ENCODE measurements around the gene PSMA2. TPM values are rescaled to one million over a fixed set of nuclear protein-coding genes. Genes with fewer than 3 reads are reported as not detected.

Gene PSMA2
- total and polyA plus RNA-seq, 2 experiments from 2014 or later, result 118 to 213 TPM

GRCh38 chr7:42911454-42912447 lies 20.2 kb downstream of the PSMA2 start, which contains the start of gene C7orf25:
C7orf25 (minus strand) TSS chr7:42912070; CDS start chr7:42910900, 1,170 bp downstream.
- Histone ChIP-seq H3K9me3 (ENCODE audit: low read depth) (no peaks in the 10 kb centered on the region), H2AFZ (peak within 1 kb of the TSS; percentile 83), H3K9me2 (replicated peaks; ENCODE audit: insufficient read depth) (no peaks in the 10 kb centered on the region), H3K4me1 (ENCODE audit: insufficient read depth) (peaks cover 25% of the 10 kb centered on the region), H3K36me3 (replicated peaks; ENCODE audit: insufficient read depth, low read depth) (no peaks in the 10 kb centered on the region), H3K4me3 (peak within 1 kb of the TSS; percentile 90), H3K27me3 (no peaks in the 10 kb centered on the region), H4K20me1 (ENCODE audit: insufficient read depth, poor library complexity, severe bottlenecking) (no peaks in the 10 kb centered on the region), H3K79me2 (peaks cover 22% of the 10 kb centered on the region), H3K4me2 (peak within 1 kb of the TSS; percentile 84), H3K27ac (peak within 1 kb of the TSS; percentile 82)
- WGBS (ENCODE audit: low lambda C conversion rate, missing lambda C conversion rate), result under 1% methylated on average over 66 of the region's 95 CpGs
- TF ChIP-seq EZH2phosphoT487 (IDR thresholded peaks at IDR 0.05; ENCODE audit: low read depth, severe bottlenecking, unreplicated experiment), result no peak
- TF ChIP-seq CTCF (IDR thresholded peaks at IDR 0.05; ENCODE audit: poor library complexity), result no peak
- no peak for TF ChIP-seq EZH2 (IDR thresholded peaks at IDR 0.05; ENCODE audit: borderline replicate concordance)
- DNase-seq (ENCODE audit: low spot score), result peak; percentile 98

- DNase-seq (ENCODE audit: low spot score), result no peak
- Histone ChIP-seq H4K20me1 (ENCODE audit: insufficient read depth, poor library complexity, severe bottlenecking) (no peaks in the 10 kb centered on the region), H3K79me2 (peaks cover 22% of the 10 kb centered on the region), H3K4me1 (ENCODE audit: insufficient read depth) (peaks cover 25% of the 10 kb centered on the region), H3K4me2 (peak overlapping the region; percentile 81), H3K9me3 (ENCODE audit: low read depth) (no peaks in the 10 kb centered on the region), H3K9me2 (replicated peaks; ENCODE audit: insufficient read depth) (no peaks in the 10 kb centered on the region), H2AFZ (no peak overlapping the region), H3K4me3 (peak overlapping the region; percentile 90), H3K36me3 (replicated peaks; ENCODE audit: insufficient read depth, low read depth) (no peaks in the 10 kb centered on the region), H3K27me3 (no peaks in the 10 kb centered on the region), H3K27ac (peak overlapping the region; percentile 82)
- no peak for TF ChIP-seq EZH2 (IDR thresholded peaks at IDR 0.05; ENCODE audit: borderline replicate concordance)
- no peak for TF ChIP-seq CTCF (IDR thresholded peaks at IDR 0.05; ENCODE audit: poor library complexity)
- TF ChIP-seq EZH2phosphoT487 (IDR thresholded peaks at IDR 0.05; ENCODE audit: low read depth, severe bottlenecking, unreplicated experiment), result no peak
- WGBS (ENCODE audit: low lambda C conversion rate, missing lambda C conversion rate), result 97% methylated on average over 2 of the region's 2 CpGs
These were observed 21.7 kb downstream of the PSMA2 start for GRCh38 chr7:42910306-42910705.

DNA sequence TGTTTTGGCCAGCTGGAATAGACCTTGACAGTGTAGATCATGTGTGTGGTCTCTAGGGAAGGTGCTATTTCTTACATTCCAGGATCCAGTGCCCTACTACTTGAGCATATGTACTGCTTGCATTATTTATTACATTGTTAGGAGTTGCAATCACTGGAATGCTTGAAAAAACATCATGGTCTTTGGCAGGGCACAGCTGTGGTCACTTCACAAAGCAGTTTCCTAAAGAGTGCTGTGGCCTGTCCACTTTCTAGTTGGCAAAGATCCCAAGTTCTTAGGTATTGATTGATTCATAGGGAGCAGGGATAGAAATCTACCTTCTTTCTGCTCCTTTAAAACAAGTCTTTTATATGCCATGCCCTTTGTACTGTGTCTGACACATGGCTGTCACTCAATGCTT lies 24.7 kb downstream of the PSMA2 start:
- Histone ChIP-seq H3K27ac (no peak overlapping the region), H3K9me2 (replicated peaks; ENCODE audit: insufficient read depth) (no peaks in the 10 kb centered on the region), H3K9me3 (ENCODE audit: low read depth) (no peaks in the 10 kb centered on the region), H3K36me3 (replicated peaks; ENCODE audit: insufficient read depth, low read depth) (no peaks in the 10 kb centered on the region), H3K4me3 (no peak overlapping the region), H3K4me1 (ENCODE audit: insufficient read depth) (peaks cover 24% of the 10 kb centered on the region), H3K4me2 (no peak overlapping the region), H2AFZ (no peak overlapping the region), H3K27me3 (no peaks in the 10 kb centered on the region), H3K79me2 (peaks cover 22% of the 10 kb centered on the region), H4K20me1 (ENCODE audit: insufficient read depth, poor library complexity, severe bottlenecking) (no peaks in the 10 kb centered on the region)
- no peak for DNase-seq (ENCODE audit: low spot score)
- TF ChIP-seq CTCF (IDR thresholded peaks at IDR 0.05; ENCODE audit: poor library complexity), result no peak
- TF ChIP-seq EZH2phosphoT487 (IDR thresholded peaks at IDR 0.05; ENCODE audit: low read depth, severe bottlenecking, unreplicated experiment), result no peak
- TF ChIP-seq EZH2 (IDR thresholded peaks at IDR 0.05; ENCODE audit: borderline replicate concordance), result no peak
